Vagina (tissue), 2 donors: ENCODE measurements around the gene SELENON. TPM values are rescaled to one million over a fixed set of nuclear protein-coding genes. Genes with fewer than 3 reads are reported as not detected.

Experiments used
- DNase-seq, 2 donors: peaks; one replicate each; pipeline ENCODE4 v3.0.0-alpha.2; 2017; ENCODE audit errors: extremely low spot score in 2 of 2
- H3K27ac ChIP-seq: fragments of 200-600 bp; sonication (generic); one replicate; pipeline ENCODE4 v1.5.1; 2019
- H3K27me3 ChIP-seq: fragments of 200-600 bp; sonication (generic); one replicate; pipeline ENCODE4 v1.5.1; 2019
- H3K36me3 ChIP-seq, 2 donors: fragments of 200-600 bp; sonication (generic); one replicate each; pipeline ENCODE4 v1.5.1; 2017 to 2019
- H3K4me1 ChIP-seq: fragments of 200-600 bp; sonication (generic); one replicate; pipeline ENCODE4 v1.5.1; 2019
- H3K4me3 ChIP-seq, 2 donors: fragments of 200-600 bp; sonication (generic); 1 replicate in 1 of 2; 2 replicates in 1 of 2; pipeline ENCODE4 v1.5.1; 2016 to 2019
- H3K9me3 ChIP-seq: fragments of 200-600 bp; sonication (generic); one replicate; pipeline ENCODE4 v1.5.1; 2019
- POLR2A ChIP-seq, 2 donors: fragments of 450-650 bp; IDR thresholded peaks; one replicate each; pipeline ENCODE4 v1.6.1; 2017; ENCODE audit warnings: antibody characterized with exemption in 2 of 2, mild to moderate bottlenecking in 2 of 2, moderate library complexity in 2 of 2
- POLR2AphosphoS5 ChIP-seq, 2 donors: sonication (generic); formaldehyde crosslinking; IDR thresholded peaks; one replicate each; pipeline ENCODE4 v1.9.0; 2017; ENCODE audit warnings: antibody characterized with exemption in 2 of 2, mild to moderate bottlenecking in 2 of 2, low read depth in 1 of 2; ENCODE audit not compliant: insufficient read depth in 1 of 2
- intact Hi-C: fragments of 100-400 bp; cut with DNase I; formaldehyde crosslinking; loops from one replicate; pipeline ENCODE4 v1.15.1; 2023
- total RNA-seq: library from RNA; depleted of rRNA; stranded (reverse); fragments of >200 nt; gene quantifications from one replicate; pipeline ENCODE4 v1.2.3, GENCODE V29; 2016
- TF ChIP-seq, protein P1 (sequence below), 3 experiments: fragments of 450-650 bp in 2 of 3; fragments of 200-600 bp in 1 of 3; sonication (generic) in 1 of 3; IDR thresholded peaks; one replicate each; pipeline ENCODE4 v1.5.1; 2017 to 2019; ENCODE audit warnings: antibody characterized with exemption in 3 of 3, mild to moderate bottlenecking in 2 of 3, moderate library complexity in 2 of 3

Gene SELENON
- total RNA-seq, 1 donor from 2014 or later = 39.0 TPM

DNA sequence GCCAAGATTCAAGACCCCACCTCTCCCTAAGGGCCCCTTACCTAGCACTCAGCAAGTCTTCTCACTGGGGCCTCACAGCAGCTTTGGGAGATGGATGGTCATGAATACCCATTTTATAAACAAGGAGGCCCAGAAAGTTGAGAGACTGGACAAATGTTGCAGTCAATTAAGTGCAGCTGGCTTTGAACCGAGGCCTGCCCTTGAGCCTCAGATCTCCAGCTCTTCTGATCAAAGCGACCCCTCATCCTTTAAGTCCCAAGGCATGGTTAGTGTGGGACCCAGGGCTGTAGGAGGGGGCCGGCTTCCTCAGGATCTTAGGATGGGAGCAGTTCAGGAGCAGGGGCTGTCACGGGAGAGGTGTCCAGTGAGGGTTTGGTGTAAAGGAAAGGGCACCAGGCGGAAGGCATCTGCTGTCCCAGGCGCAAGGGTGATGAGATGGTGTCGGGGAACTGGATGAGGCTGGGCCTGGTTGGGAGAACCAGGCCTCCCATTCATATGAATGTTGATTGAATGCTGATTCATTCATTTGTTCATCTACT is 14.6 kb downstream of the SELENON start:
- intact Hi-C loops = no loop called here
- Histone ChIP-seq H3K9me3 (no peaks in the 10 kb centered on the region), H3K4me1 (peaks cover 28% of the 10 kb centered on the region), H3K27ac (no peak overlapping the region), H3K4me3 (no peak overlapping the region), H3K27me3 (no peaks in the 10 kb centered on the region), H3K36me3 (peaks cover 0 to 15% of the 10 kb centered on the region in 2 donors)
- TF ChIP-seq POLR2AphosphoS5 (IDR thresholded peaks at IDR 0.05; ENCODE audit: insufficient read depth in 1 of 2, low read depth in 1 of 2) (no peak), POLR2A (IDR thresholded peaks at IDR 0.05) (no peak)
- TF ChIP-seq, protein P1, sequence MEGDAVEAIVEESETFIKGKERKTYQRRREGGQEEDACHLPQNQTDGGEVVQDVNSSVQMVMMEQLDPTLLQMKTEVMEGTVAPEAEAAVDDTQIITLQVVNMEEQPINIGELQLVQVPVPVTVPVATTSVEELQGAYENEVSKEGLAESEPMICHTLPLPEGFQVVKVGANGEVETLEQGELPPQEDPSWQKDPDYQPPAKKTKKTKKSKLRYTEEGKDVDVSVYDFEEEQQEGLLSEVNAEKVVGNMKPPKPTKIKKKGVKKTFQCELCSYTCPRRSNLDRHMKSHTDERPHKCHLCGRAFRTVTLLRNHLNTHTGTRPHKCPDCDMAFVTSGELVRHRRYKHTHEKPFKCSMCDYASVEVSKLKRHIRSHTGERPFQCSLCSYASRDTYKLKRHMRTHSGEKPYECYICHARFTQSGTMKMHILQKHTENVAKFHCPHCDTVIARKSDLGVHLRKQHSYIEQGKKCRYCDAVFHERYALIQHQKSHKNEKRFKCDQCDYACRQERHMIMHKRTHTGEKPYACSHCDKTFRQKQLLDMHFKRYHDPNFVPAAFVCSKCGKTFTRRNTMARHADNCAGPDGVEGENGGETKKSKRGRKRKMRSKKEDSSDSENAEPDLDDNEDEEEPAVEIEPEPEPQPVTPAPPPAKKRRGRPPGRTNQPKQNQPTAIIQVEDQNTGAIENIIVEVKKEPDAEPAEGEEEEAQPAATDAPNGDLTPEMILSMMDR (IDR thresholded peaks at IDR 0.05) = no peak
- no peak for DNase-seq

DNA sequence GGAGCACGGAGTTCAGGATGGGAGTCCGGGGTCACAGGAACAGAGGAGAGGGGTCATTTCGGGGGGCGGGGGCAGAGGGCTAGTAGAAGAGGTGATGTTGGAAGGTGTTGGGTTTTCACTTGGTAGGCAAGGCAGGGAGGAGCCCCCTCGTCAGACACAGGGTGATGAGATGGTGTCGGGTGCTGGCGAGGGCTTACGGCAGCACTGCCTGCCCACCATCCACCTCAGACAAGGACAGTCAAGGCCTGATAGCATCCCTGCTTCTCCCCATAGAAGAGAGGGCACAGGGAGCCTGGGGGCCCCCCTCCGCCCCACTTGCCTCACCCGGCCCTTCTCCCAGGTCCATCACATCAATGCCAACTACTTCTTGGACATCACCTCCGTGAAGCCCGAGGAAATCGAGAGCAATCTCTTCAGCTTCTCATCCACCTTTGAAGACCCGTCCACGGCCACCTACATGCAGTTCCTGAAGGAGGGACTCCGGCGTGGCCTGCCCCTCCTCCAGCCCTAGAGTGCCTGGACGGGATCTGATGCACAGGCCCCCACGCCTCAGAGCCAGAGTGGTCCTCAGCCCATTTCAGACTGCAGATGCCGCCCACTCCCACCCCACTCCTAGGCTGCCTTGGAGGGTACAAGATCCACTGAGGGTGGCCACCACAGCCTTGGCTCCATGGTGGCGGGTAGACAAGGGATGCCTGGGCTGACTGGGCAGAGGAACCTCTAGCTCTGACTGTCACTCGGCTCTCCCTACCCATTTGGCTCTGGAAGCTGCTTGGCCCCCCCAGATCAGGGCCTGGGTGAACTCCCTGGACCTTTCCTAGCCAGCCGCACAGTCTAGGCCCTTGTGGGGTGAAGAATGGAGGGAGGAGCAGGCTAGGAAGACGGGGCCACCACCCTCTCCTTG is 15.5 kb downstream of the SELENON start:
- intact Hi-C loops = no loop called here
- H3K4me3 ChIP-seq = no peak overlapping the region

DNA sequence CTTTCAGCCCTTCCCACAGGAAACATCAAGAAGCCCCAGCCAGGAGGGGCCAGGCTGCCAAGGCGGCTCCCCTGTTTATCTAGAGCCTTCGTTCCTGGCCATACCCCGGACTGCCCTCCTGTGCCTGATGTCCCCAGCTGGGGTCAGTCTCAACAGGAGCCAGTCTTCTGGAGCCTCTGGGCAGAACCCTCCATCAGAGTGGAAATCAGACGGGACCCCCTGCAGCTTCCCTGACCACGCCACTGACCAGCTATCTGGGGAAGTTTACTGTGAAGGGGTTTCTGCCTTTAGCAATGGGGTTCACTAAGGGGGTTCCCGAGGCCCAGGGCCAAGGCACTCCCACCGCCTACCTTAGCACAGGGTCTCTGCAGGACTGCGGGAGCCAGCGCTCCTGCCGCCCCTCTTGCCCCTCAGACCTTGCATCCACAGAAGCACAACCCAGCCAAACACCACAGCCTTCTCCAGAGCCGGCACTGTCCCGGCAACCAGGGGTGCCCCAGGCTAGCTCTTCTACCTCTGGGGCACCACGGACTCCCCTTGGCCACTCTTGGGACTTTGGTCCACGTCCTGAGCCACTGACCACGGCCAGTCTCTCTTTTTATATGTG is 16.2 kb downstream of the SELENON start:
- H3K4me3 ChIP-seq = no peak overlapping the region
- H3K9me3 ChIP-seq = no peaks in the 10 kb centered on the region
- no peaks in the 10 kb centered on the region for H3K27me3 ChIP-seq
- peaks cover 26% of the 10 kb centered on the region for H3K4me1 ChIP-seq
- peaks cover 0 to 7% of the 10 kb centered on the region in 2 donors for H3K36me3 ChIP-seq
- no peak for TF ChIP-seq POLR2AphosphoS5 (IDR thresholded peaks at IDR 0.05; ENCODE audit: insufficient read depth in 1 of 2, low read depth in 1 of 2)
- TF ChIP-seq, protein P1 (IDR thresholded peaks at IDR 0.05) = no peak
- DNase-seq = no peak
- intact Hi-C loops = no loop called here
- H3K27ac ChIP-seq = no peak overlapping the region

More for the DNA sequence above, 15.5 kb downstream of the SELENON start:
- H3K9me3 ChIP-seq = no peaks in the 10 kb centered on the region
- H3K27me3 ChIP-seq = no peaks in the 10 kb centered on the region
- no peak for DNase-seq
- H3K4me1 ChIP-seq = peaks cover 26% of the 10 kb centered on the region
- H3K27ac ChIP-seq = no peak overlapping the region
- TF ChIP-seq POLR2AphosphoS5 (IDR thresholded peaks at IDR 0.05; ENCODE audit: insufficient read depth in 1 of 2, low read depth in 1 of 2) = no peak
- H3K36me3 ChIP-seq = peaks cover 0 to 7% of the 10 kb centered on the region in 2 donors

DNA sequence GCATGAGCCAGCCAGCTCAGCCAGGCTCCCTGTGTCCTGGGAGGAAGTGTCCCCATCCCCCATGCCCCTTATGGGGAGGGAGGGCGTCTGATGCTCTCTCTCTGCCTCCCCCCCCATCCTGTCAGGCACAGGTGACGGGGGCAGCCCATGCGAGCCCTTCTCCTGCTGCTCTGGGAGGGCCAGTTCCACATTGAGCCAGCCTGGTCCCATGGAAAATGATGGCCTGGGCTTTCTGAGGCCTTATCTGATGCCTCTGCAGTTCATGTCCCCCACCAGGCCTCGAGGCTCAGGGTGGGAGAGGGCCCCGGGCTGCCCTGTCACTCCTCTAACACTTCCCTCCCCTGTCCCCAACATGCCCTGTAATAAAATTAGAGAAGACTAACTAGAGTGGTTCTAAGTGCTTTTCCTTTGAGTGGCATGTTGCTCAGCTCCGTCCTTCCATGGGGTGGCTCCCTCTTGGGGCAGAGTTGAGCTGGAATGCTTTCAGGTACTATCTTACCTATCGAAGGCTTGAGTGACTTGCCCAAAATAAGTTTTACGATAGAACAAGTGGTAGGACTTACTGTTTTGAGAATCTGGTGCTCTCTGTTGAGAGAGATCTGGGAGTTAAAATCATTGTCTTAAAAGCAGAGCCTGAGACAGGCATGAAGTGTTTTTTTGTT is 18.0 kb downstream of the SELENON start:
- no peaks in the 10 kb centered on the region for H3K9me3 ChIP-seq
- H3K4me3 ChIP-seq = no peak overlapping the region
- H3K27ac ChIP-seq = no peak overlapping the region
- H3K4me1 ChIP-seq = peaks cover 37% of the 10 kb centered on the region
- TF ChIP-seq POLR2AphosphoS5 (IDR thresholded peaks at IDR 0.05; ENCODE audit: insufficient read depth in 1 of 2, low read depth in 1 of 2) (no peak), POLR2A (IDR thresholded peaks at IDR 0.05) (no peak)
- TF ChIP-seq, protein P1 (IDR thresholded peaks at IDR 0.05) = no peak
- no peak for DNase-seq
- no peaks in the 10 kb centered on the region for H3K27me3 ChIP-seq
- intact Hi-C loops = no loop called here
- H3K36me3 ChIP-seq = peaks cover 0 to 7% of the 10 kb centered on the region in 2 donors

DNA sequence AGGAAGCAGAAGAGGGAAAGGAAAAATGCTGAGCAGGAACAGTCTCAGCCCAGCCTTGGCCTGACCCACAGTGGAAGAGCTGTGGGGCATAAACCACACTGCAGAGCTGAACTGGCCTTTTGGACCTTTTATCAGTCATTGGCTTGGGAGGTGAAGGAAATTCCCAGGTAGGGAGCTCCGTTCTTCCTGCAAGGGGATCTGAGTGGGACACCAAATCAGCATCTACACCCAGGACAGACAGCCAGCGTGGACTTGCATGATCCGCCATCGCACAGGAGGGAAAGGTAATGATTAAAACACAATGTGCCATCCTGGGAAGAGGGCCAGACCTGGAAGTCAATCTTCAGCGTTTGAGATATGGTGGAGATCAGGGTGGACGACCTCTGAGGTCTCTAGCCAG is 18.6 kb downstream of the SELENON start:
- TF ChIP-seq POLR2A (IDR thresholded peaks at IDR 0.05) (no peak), POLR2AphosphoS5 (IDR thresholded peaks at IDR 0.05; ENCODE audit: insufficient read depth in 1 of 2, low read depth in 1 of 2) (no peak)
- TF ChIP-seq, protein P1 (IDR thresholded peaks at IDR 0.05) = no peak
- Histone ChIP-seq H3K27me3 (no peaks in the 10 kb centered on the region), H3K36me3 (peaks cover 0 to 7% of the 10 kb centered on the region in 2 donors), H3K4me3 (peak overlapping the region; percentile 77 to 82), H3K9me3 (no peaks in the 10 kb centered on the region), H3K27ac (peak overlapping the region; percentile 81), H3K4me1 (peaks cover 41% of the 10 kb centered on the region)
- DNase-seq = no peak
- intact Hi-C loops = no loop called here
